Astrocyte of the spinal cord (primary cell): ENCODE data around the gene LRP1B.

Source experiments
- DNase-seq: peaks from one replicate; pipeline ENCODE4 v3.0.0; 2011; ENCODE audit warnings: low read depth, low spot score
- H3K4me3 ChIP-seq: 2 replicates; pipeline ENCODE4 v1.5.1; 2011; ENCODE audit warnings: low read depth, mild to moderate bottlenecking, low read length, moderate library complexity
- CTCF ChIP-seq: IDR thresholded peaks from 2 replicates; pipeline ENCODE4 v1.5.1; 2012; ENCODE audit warnings: low read depth, mild to moderate bottlenecking, low read length, inconsistent platforms
- in situ Hi-C: cut with HindIII; loops from 2 replicates; pipeline ENCODE4 v1.10.0; 2017; ENCODE audit warnings: low sequenced_read_pairs

LRP1B gene

GRCh38 chr2:141887363-141887762 lies 243.5 kb downstream of the LRP1B start:
- in situ Hi-C loops = no loop called here
- no peak for TF ChIP-seq CTCF
- no peak overlapping the region for H3K4me3 ChIP-seq
- no peak for DNase-seq

GRCh38 chr2:141878016-141878415 lies 252.8 kb downstream of the LRP1B start:
- TF ChIP-seq CTCF = no peak
- no peak for DNase-seq
- no peak overlapping the region for H3K4me3 ChIP-seq
- in situ Hi-C loops = no loop called here

- H3K4me3 ChIP-seq = no peak overlapping the region
- TF ChIP-seq CTCF = no peak
- in situ Hi-C loops = no loop called here
- no peak for DNase-seq
Measured at GRCh38 chr2:141871913-141872634, 258.7 kb downstream of the LRP1B start.

GRCh38 chr2:141869572-141869971 lies 261.2 kb downstream of the LRP1B start:
- in situ Hi-C loops = no loop called here
- no peak for DNase-seq
- H3K4me3 ChIP-seq = no peak overlapping the region
- no peak for TF ChIP-seq CTCF

- no peak for DNase-seq
- in situ Hi-C loops = no loop called here
Measured at GRCh38 chr2:141863964-141864363, 266.9 kb downstream of the LRP1B start.

GRCh38 chr2:141856215-141856919 lies 274.4 kb downstream of the LRP1B start:
- TF ChIP-seq CTCF = no peak
- no peak for DNase-seq
- in situ Hi-C loops = no loop called here
- H3K4me3 ChIP-seq = no peak overlapping the region

More at GRCh38 chr2:141863964-141864363, 266.9 kb downstream of the LRP1B start:
- H3K4me3 ChIP-seq = no peak overlapping the region
- no peak for TF ChIP-seq CTCF
